Measurements from ENCODE around the gene TMEM33.
"Not testable (repeated sequence)": the region's sequence is repeated elsewhere in the genome, so short reads cannot be mapped to it uniquely, and the experiment has no call there.

TMEM33 gene

GRCh38 chr4:41934901-41935651, at the start of gene TMEM33:
TMEM33 (plus strand) TSS chr4:41935429; CDS start chr4:41935485, 56 bp downstream.
- DNase-seq (ENCODE audit: low spot score): peak; percentile 92

- no peak for DNase-seq (ENCODE audit: low spot score)
Measured at GRCh38 chr4:41885456-41885855, 49.8 kb upstream of the TMEM33 start.

DNA sequence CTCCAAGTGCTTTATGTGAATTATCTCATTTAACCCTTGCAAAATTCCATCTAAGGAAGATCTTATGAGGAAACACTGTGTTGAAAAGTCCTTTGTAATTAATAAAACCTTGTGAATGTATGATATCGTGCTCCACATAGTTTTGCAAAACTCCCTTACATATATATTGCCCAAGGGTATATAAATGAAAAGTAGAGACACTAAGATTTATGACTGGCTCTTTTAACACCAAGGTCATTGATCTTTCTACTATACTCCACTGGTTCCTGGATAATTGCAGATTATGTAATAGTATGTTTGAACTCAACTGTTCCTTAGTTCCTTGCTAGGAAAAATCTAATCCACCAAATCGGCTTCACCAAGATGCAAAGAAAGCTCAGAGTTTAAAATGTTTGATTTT, 48.0 kb upstream of the TMEM33 start:
- no peak for DNase-seq (ENCODE audit: low spot score)

DNA sequence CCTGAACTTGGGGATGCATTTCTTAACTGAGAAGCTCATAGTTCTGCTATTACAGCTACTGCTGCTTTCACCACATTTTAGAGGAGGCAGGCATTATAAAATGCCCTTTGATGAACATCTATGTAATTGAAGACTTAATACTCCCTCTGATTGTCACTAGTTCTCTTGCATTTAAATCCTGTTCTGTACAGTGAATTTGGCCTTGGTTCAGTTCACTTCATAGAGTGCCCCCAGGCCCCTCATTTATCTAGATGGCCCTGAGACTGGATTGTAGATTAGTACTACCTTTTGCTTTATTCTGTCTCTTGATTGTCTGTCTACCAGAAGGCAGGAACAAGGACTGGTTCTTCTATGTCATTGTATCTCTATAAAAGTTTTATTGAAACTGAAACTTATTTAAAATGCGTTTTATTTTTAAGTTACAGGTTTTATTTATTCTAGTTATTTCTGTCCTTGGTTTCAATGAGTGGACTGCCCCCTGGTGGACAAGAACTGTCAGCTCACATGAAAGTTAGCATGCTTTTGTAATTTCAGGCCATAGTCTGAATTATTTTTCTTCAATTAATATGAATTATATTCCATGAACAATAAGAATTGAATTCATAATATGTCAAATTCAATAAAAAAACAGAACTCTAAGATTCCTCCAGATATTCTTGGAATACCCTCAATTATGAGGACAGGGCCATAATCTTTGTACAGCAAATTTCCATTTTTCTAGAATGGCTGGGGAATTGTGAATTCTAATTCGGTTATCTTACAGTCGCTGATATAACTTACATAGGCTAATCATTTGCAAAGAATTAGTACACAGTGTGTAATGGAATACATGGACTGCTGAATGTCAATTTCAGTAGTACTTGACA, 47.2 kb upstream of the TMEM33 start:
- DNase-seq (ENCODE audit: low spot score): peak; percentile 48

DNA sequence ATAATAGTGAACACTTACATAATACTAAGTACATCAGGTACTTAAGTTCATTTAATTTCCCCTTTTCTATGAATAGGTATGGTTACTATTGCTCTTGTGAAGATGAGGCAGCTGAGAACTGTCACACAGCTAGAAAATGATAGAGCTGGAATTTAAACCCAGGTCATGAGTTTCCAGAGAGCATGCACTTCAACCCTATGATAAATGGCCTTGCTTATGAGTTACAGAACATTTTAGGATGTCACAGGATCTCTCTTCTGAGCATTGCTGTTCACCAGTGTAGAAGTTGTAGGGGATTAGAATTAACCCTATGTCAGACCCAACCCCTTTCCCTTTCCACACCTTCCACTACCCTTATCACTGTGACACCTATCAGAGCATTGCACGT, 46.5 kb upstream of the TMEM33 start:
- DNase-seq (ENCODE audit: low spot score): no peak

- DNase-seq (ENCODE audit: low spot score): no peak
Measured at GRCh38 chr4:41889317-41889716, 45.9 kb upstream of the TMEM33 start.

DNA sequence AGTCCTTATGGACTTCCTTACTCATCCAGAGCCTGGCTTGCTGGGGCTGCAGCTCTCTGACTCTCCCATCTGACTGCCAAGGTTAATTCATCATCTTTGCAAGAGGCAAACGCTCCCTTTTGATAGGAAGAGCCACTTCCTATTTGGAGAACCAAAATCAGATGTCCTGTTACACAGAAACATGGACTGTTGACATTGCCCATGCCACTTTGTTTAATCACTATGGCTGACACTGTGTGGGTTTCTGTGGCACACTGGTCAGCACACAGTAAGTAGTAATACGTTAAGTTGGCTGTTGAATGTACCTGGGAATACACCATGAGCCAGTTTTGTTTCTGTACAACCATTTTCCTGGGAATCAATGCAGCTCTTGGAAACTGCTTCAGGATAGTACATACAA, 45.1 kb upstream of the TMEM33 start:
- no peak for DNase-seq (ENCODE audit: low spot score)

DNA sequence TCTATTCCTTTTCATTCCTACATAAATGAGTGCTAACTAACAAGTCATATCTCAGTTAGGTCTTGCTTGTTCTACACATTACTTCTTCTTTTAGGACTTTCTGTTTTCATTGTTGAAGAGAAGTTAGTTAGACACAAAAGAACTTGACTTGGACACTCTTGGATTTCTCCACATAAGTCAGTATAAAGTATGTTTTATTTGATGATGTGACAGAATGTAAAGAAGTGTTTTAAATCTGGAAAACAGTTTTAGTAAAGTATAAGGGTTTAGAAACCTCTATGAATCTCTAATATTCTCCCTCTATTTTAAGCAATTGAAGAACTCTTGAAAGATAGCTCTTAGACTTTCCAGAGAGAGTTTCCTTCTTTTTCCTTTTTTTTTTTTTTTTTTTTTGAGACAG, 38.6 kb upstream of the TMEM33 start:
- no peak for DNase-seq (ENCODE audit: low spot score)

- no peak for DNase-seq (ENCODE audit: low spot score)
Measured at GRCh38 chr4:41897698-41898097, 37.5 kb upstream of the TMEM33 start.

- DNase-seq (ENCODE audit: low spot score): not testable (repeated sequence)
Measured at GRCh38 chr4:41909136-41909535, 26.1 kb upstream of the TMEM33 start.

DNA sequence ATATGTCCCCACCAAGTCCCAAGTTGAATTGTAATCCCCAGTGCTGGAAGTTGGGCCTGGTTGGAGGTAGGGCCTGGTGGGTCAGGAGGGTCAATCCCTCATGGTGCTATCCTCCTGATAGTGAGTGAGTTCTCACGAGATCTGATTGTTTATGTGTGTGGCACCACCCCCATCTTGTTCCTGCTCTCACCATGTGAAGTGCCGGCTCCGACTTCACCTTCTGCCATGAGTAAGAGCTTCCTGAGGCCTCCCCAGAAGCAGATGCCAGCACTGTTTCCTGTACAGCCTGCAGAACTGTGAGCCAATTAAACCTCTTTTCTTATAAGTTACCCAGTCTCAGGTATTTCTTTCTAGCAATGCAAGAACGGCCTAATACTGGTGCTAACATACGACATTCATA, 22.7 kb upstream of the TMEM33 start:
- no peak for DNase-seq (ENCODE audit: low spot score)

DNA sequence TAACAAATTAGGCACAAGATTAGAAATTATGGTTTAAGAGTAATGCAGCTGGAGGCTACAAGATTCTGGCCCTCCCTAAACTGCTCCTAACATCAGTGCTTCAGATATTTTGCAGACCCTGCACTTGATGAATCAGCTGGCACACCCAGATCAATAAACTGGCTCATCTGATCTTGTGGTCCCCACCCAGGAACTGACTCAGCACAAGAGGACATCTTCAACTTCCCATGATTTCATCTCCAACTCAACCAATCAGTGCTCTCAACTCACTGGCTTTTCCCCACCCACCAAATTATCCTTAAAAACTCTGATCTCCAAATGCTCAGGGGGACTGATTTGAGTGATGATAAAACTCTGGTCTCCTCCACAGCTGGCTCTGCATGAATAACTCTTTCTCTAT, 21.7 kb upstream of the TMEM33 start:
- DNase-seq (ENCODE audit: low spot score): no peak

DNA sequence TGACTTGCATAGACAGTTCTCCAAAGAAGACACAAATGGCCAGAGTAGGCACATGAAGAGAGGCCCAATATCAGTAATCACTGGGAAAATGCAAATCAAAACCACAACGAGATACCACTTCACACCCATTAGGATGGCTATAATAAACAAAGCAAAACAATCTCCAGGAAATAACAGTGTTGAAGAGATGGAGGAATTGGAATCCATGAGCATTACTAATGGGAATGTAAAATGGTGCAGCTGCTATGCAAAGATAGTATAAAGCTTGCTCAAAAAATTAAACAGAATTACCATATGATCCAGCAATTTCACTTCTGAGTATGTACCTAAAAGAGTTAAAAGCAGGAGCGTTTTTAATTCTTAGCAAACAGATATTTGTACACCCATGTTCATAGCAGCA, 17.0 kb upstream of the TMEM33 start:
- DNase-seq (ENCODE audit: low spot score): no peak

GRCh38 chr4:41920416-41920815, 14.8 kb upstream of the TMEM33 start:
- not testable (repeated sequence) for DNase-seq (ENCODE audit: low spot score)

GRCh38 chr4:41921476-41921875, 13.8 kb upstream of the TMEM33 start:
- no peak for DNase-seq (ENCODE audit: low spot score)

DNA sequence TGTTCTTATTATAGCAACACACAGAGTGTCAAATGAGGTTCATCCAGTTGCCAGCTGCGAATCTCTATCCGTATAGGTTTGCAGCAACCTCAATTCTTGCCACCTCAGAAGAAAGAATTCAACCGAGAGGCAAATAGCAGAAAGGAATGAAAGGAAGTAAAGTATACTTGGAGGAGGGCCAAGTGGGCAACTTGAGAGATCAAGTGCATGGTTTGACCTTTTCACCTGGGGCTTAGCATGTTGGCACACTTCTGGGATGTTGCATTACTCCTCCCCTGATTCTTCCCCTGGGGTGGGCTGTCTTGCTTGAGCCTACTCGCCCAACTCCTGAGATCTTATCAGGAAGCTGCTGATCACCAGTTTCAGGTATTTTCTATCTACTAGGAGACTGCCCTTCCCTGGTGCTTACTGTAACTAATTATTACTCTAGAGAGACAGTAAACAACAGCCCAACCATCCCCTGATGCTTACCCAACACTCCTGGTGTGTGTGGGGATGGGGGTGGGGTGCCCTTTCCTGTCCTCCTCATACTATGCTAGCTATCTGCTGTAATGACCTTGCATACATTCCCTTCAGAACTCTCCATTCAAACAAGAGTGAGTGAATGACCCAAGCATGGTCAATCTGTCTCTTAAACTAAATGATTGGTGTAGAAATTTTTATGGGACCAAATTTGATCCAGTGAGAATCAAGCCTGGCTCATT, 7.3 kb upstream of the TMEM33 start:
- no peak for DNase-seq (ENCODE audit: low spot score)

GRCh38 chr4:41930139-41930831, 4.9 kb upstream of the TMEM33 start:
- DNase-seq (ENCODE audit: low spot score): no peak

GRCh38 chr4:41932988-41933387, 2.2 kb upstream of the TMEM33 start:
- DNase-seq (ENCODE audit: low spot score): no peak

DNA sequence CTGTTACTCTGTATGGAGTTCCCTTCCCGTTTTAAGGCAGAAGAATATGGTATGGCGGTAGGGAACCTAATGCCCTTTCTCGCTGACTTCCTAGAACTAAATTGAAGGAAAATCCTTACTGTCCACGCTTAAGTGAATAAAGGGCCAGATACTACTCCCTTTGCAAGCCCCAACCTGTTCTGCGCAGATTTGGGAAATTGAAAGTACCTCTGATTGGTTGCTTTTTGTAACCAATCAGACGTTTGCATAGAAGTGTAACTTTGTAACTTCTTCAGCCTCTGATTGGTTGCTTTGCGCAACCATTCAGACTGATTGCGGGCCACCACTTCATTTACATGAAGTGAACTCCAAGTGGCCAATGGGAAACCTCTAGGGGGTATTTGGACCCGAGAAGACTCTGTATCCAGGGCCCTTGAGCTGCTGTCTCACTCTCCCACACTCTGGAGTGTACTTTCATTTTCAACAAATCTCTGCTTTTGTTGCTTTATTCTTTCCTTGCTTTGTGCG, 1.2 kb upstream of the TMEM33 start:
- no peak for DNase-seq (ENCODE audit: low spot score)

GRCh38 chr4:41934514-41934900, 722 bp upstream of the TMEM33 start:
- no peak for DNase-seq (ENCODE audit: low spot score)

- DNase-seq (ENCODE audit: low spot score): peak; percentile 24
Measured at GRCh38 chr4:41935652-41936021, 408 bp downstream of the TMEM33 start.

- no peak for DNase-seq (ENCODE audit: low spot score)
Measured at GRCh38 chr4:41939016-41939626, 3.9 kb downstream of the TMEM33 start.
